Measurements from ENCODE around the gene KDSR. TPM values are rescaled to one million over a fixed set of nuclear protein-coding genes. Genes with fewer than 3 reads are reported as not detected.

The KDSR gene
- total RNA-seq, 1 donor = 46.3 TPM

GRCh38 chr18:63326011-63326410 is 41.0 kb downstream of the KDSR start:
- no peaks in the 10 kb centered on the region for H3K27me3 ChIP-seq (ENCODE audit: insufficient read depth, low read length)
- peaks cover 7% of the 10 kb centered on the region for H3K4me1 ChIP-seq (ENCODE audit: insufficient read depth, low read length)
- DNase-seq (ENCODE audit: insufficient read length, low spot score, missing footprints) = no peak
- no peak overlapping the region for H3K27ac ChIP-seq (ENCODE audit: low read depth, low read length)
- H2AFZ ChIP-seq (ENCODE audit: low read length) = no peak overlapping the region
- no peak overlapping the region for H3K4me2 ChIP-seq (ENCODE audit: insufficient read depth, low read length)
- H3K79me2 ChIP-seq (ENCODE audit: insufficient read depth, low read length) = no peaks in the 10 kb centered on the region
- H4K20me1 ChIP-seq (ENCODE audit: insufficient read depth, low read length) = no peaks in the 10 kb centered on the region
- peaks cover 2% of the 10 kb centered on the region for H3K36me3 ChIP-seq (ENCODE audit: insufficient read depth, low read length)
- no peaks in the 10 kb centered on the region for H3K9me3 ChIP-seq (ENCODE audit: low read depth, low read length)
- TF ChIP-seq CTCF (IDR thresholded peaks at IDR 0.05; ENCODE audit: extremely low read depth, low read depth, low read length) = no peak
- H3K4me3 ChIP-seq (ENCODE audit: insufficient read depth, low read length) = no peak overlapping the region

GRCh38 chr18:63325086-63325686 is 41.8 kb downstream of the KDSR start:
- Histone ChIP-seq H3K27ac (ENCODE audit: low read depth, low read length) (no peak overlapping the region), H3K79me2 (ENCODE audit: insufficient read depth, low read length) (no peaks in the 10 kb centered on the region), H3K4me3 (ENCODE audit: insufficient read depth, low read length) (no peak overlapping the region), H4K20me1 (ENCODE audit: insufficient read depth, low read length) (no peaks in the 10 kb centered on the region), H3K4me2 (ENCODE audit: insufficient read depth, low read length) (no peak overlapping the region), H3K4me1 (ENCODE audit: insufficient read depth, low read length) (peaks cover 7% of the 10 kb centered on the region), H3K27me3 (ENCODE audit: insufficient read depth, low read length) (no peaks in the 10 kb centered on the region), H3K36me3 (ENCODE audit: insufficient read depth, low read length) (no peaks in the 10 kb centered on the region), H3K9me3 (ENCODE audit: low read depth, low read length) (no peaks in the 10 kb centered on the region), H2AFZ (ENCODE audit: low read length) (no peak overlapping the region)
- DNase-seq (ENCODE audit: insufficient read length, low spot score, missing footprints) = no peak
- no peak for TF ChIP-seq CTCF (IDR thresholded peaks at IDR 0.05; ENCODE audit: extremely low read depth, low read depth, low read length)

- peak; percentile 75 for TF ChIP-seq CTCF (IDR thresholded peaks at IDR 0.05; ENCODE audit: extremely low read depth, low read depth, low read length)
- H2AFZ ChIP-seq (ENCODE audit: low read length) = peak overlapping the region; percentile 62
Observed at GRCh38 chr18:63322908-63323634, 43.9 kb downstream of the KDSR start.

GRCh38 chr18:63322206-63322605 is 44.8 kb downstream of the KDSR start:
- H3K4me1 ChIP-seq (ENCODE audit: insufficient read depth, low read length) = peaks cover 16% of the 10 kb centered on the region
- no peaks in the 10 kb centered on the region for H3K79me2 ChIP-seq (ENCODE audit: insufficient read depth, low read length)
- no peak for TF ChIP-seq CTCF (IDR thresholded peaks at IDR 0.05; ENCODE audit: extremely low read depth, low read depth, low read length)
- H2AFZ ChIP-seq (ENCODE audit: low read length) = no peak overlapping the region
- H3K4me2 ChIP-seq (ENCODE audit: insufficient read depth, low read length) = peak overlapping the region; percentile 48
- H3K36me3 ChIP-seq (ENCODE audit: insufficient read depth, low read length) = no peaks in the 10 kb centered on the region
- peaks cover 18% of the 10 kb centered on the region for H3K27me3 ChIP-seq (ENCODE audit: insufficient read depth, low read length)
- H4K20me1 ChIP-seq (ENCODE audit: insufficient read depth, low read length) = no peaks in the 10 kb centered on the region
- DNase-seq (ENCODE audit: insufficient read length, low spot score, missing footprints) = no peak
- no peak overlapping the region for H3K27ac ChIP-seq (ENCODE audit: low read depth, low read length)
- H3K4me3 ChIP-seq (ENCODE audit: insufficient read depth, low read length) = no peak overlapping the region
- H3K9me3 ChIP-seq (ENCODE audit: low read depth, low read length) = no peaks in the 10 kb centered on the region

More at GRCh38 chr18:63322908-63323634, 43.9 kb downstream of the KDSR start:
- H3K27me3 ChIP-seq (ENCODE audit: insufficient read depth, low read length) = peaks cover 11% of the 10 kb centered on the region
- no peaks in the 10 kb centered on the region for H4K20me1 ChIP-seq (ENCODE audit: insufficient read depth, low read length)
- no peaks in the 10 kb centered on the region for H3K9me3 ChIP-seq (ENCODE audit: low read depth, low read length)
- peak overlapping the region; percentile 48 for H3K4me2 ChIP-seq (ENCODE audit: insufficient read depth, low read length)
- DNase-seq (ENCODE audit: insufficient read length, low spot score, missing footprints) = peak; percentile 85
- H3K36me3 ChIP-seq (ENCODE audit: insufficient read depth, low read length) = no peaks in the 10 kb centered on the region
- no peak overlapping the region for H3K27ac ChIP-seq (ENCODE audit: low read depth, low read length)
- peaks cover 16% of the 10 kb centered on the region for H3K4me1 ChIP-seq (ENCODE audit: insufficient read depth, low read length)
- H3K79me2 ChIP-seq (ENCODE audit: insufficient read depth, low read length) = no peaks in the 10 kb centered on the region
- no peak overlapping the region for H3K4me3 ChIP-seq (ENCODE audit: insufficient read depth, low read length)

Measured in osteoblast (primary cell).